ENCODE measurements around the gene FHL5.

Gene FHL5

GRCh38 chr6:96657344-96657743, 94.4 kb downstream of the FHL5 start:
- Histone ChIP-seq H3K79me2 (ENCODE audit: low read length) (no peaks in the 10 kb centered on the region), H4K20me1 (ENCODE audit: insufficient read depth, low read length) (no peaks in the 10 kb centered on the region), H3K4me1 (ENCODE audit: low read length) (no peaks in the 10 kb centered on the region), H3K9me3 (ENCODE audit: insufficient read depth, low read length) (no peaks in the 10 kb centered on the region), H3K9ac (ENCODE audit: low read length) (no peak overlapping the region), H3K27ac (ENCODE audit: low read length) (no peak overlapping the region), H3K27me3 (ENCODE audit: low read depth, low read length) (no peaks in the 10 kb centered on the region), H2AFZ (ENCODE audit: low read depth, low read length) (no peak overlapping the region), H3K4me3 (ENCODE audit: low read length) (no peak overlapping the region), H3K36me3 (replicated peaks; ENCODE audit: low read depth, low read length) (no peaks in the 10 kb centered on the region), H3K4me2 (ENCODE audit: low read length) (no peak overlapping the region)
- no peak for TF ChIP-seq CTCF (IDR thresholded peaks at IDR 0.05; ENCODE audit: low read depth, low read length)
- TF ChIP-seq EZH2phosphoT487 (IDR thresholded peaks at IDR 0.05; ENCODE audit: low read depth) = no peak

- no peaks in the 10 kb centered on the region for H3K9me3 ChIP-seq (ENCODE audit: insufficient read depth, low read length)
- H3K27me3 ChIP-seq (ENCODE audit: low read depth, low read length) = no peaks in the 10 kb centered on the region
- no peak overlapping the region for H3K27ac ChIP-seq (ENCODE audit: low read length)
- H3K4me1 ChIP-seq (ENCODE audit: low read length) = no peaks in the 10 kb centered on the region
- H3K9ac ChIP-seq (ENCODE audit: low read length) = no peak overlapping the region
- no peak overlapping the region for H3K4me2 ChIP-seq (ENCODE audit: low read length)
- no peak overlapping the region for H3K4me3 ChIP-seq (ENCODE audit: low read length)
- H3K36me3 ChIP-seq (replicated peaks; ENCODE audit: low read depth, low read length) = no peaks in the 10 kb centered on the region
- TF ChIP-seq EZH2phosphoT487 (IDR thresholded peaks at IDR 0.05; ENCODE audit: low read depth) = no peak
- TF ChIP-seq CTCF (IDR thresholded peaks at IDR 0.05; ENCODE audit: low read depth, low read length) = no peak
- no peaks in the 10 kb centered on the region for H3K79me2 ChIP-seq (ENCODE audit: low read length)
- H4K20me1 ChIP-seq (ENCODE audit: insufficient read depth, low read length) = no peaks in the 10 kb centered on the region
- no peak overlapping the region for H2AFZ ChIP-seq (ENCODE audit: low read depth, low read length)
Measured at GRCh38 chr6:96659084-96659845, 96.3 kb downstream of the FHL5 start.

All from OCI-LY3 (cell line).